ENCODE measurements around the gene TOMT.

TOMT gene, protein sequence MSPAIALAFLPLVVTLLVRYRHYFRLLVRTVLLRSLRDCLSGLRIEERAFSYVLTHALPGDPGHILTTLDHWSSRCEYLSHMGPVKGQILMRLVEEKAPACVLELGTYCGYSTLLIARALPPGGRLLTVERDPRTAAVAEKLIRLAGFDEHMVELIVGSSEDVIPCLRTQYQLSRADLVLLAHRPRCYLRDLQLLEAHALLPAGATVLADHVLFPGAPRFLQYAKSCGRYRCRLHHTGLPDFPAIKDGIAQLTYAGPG

GRCh38 chr11:72105888-72106287, at the start of gene TOMT:
Gene TOMT (plus strand): TSS chr11:72105924. CDS start chr11:72105952, 28 bp downstream.
- DNase-seq (ENCODE audit: low read depth), result no peak

GRCh38 chr11:72058416-72059034, 47.2 kb upstream of the TOMT start:
- no peak for DNase-seq (ENCODE audit: low read depth)

- no peak for DNase-seq (ENCODE audit: low read depth)
Measured at GRCh38 chr11:72061739-72062396, 43.9 kb upstream of the TOMT start.

DNA sequence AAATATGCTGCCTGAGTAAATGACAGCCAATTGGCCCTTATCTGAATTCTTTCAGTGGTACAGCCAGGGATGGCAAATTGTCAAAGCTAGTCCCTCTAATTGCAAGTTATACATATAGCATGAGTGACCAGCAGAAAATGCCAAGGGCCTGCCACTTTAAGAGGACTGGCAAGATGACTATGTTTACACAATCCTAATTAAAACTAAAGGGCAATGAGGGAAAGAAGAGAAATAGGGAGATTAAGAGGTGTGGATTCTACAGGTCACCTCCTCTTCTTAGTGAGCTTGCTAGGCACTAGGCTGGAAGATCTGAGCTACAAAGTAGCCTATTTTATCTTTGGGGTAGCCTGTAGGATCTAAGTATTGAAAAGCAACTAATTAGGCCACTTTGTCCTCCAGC, 38.9 kb upstream of the TOMT start:
- no peak for DNase-seq (ENCODE audit: low read depth)

DNA sequence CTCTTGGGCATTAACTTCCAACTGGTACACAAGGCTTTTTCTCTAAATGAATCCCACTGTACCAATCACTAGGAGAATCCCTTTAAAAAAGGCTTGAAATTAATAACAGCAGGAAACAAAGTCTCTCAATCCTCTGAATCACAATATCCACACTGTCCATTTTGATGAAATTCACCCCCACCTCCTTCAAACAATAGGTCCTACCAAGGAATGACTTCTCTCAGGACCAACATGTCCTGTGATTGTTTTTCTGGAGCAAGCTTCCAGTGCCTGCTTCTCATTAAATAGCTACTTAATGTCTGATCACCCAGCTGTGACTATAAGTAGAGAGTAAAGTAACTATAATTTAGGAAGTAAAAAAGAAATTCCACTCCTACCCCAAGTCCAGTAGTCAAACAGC, 38.5 kb upstream of the TOMT start:
- DNase-seq (ENCODE audit: low read depth), result no peak

- DNase-seq (ENCODE audit: low read depth), result no peak
Measured at GRCh38 chr11:72067676-72068075, 38.0 kb upstream of the TOMT start.

GRCh38 chr11:72069200-72069599, 36.5 kb upstream of the TOMT start:
- no peak for DNase-seq (ENCODE audit: low read depth)

DNA sequence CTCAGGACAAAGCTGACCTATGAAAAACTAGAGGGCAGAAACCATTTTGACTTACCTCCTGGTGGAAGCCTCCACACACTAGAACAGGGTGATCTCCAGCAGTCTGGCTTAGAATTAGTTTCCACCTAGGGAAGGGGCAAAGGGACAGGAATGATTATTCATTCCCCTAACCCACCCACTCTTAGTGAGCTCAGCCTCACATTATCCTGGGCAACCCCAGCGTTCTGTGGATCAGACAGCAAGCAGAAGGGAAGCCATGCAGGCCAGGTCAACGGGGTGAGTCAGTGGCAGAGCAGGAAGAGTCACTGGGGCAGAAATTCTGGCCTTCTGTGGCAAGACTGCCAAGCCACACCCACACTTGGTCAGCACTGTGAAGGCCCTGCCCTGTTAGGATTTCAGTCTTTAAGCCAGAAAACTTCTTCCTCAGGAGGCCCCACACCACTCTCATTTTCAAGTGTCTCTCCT, 35.9 kb upstream of the TOMT start:
- peak; percentile 82 for DNase-seq (ENCODE audit: low read depth)

DNA sequence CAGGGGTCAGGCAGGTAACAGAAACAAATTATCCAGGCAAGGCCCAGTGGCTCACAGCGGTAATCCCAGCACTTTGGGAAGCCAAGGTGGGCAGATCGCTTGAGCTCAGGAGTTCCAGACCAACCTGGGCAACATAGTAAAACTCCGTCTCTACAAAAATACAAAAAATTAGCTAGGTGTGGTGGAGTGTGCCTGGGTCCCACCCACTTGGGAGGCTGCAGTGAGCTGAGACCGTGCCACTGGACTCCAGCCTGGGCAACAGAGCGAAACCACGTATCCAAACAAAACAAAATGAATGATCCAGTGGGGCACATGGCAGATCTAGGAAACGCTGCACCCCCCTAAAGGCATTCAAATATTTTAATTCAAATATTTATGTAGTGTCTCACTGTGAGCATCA, 35.2 kb upstream of the TOMT start:
- no peak for DNase-seq (ENCODE audit: low read depth)

- DNase-seq (ENCODE audit: low read depth), result peak; percentile 48
Measured at GRCh38 chr11:72072348-72072747, 33.4 kb upstream of the TOMT start.

DNA sequence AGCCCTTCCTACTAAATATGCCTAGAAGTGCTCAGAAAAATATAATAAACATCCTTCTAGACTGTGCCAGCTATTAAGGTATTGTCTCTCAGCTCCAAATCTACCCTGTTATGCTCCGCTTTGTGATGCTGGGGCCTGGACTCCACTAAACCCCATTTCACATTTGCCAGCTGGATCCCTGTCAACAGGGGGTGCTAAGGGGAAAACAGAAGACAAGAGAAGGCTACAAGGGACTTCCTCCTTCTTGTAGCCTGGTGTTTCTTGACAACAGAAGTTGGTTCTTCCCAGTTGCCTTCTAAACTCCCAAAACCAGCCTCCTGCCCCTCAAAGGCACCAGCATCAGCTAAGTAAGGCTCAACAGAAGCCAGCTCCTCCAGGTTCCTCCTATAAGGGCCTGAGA, 30.6 kb upstream of the TOMT start:
- no peak for DNase-seq (ENCODE audit: low read depth)

- no peak for DNase-seq (ENCODE audit: low read depth)
Measured at GRCh38 chr11:72075756-72076155, 30.0 kb upstream of the TOMT start.

- DNase-seq (ENCODE audit: low read depth), result no peak
Measured at GRCh38 chr11:72078477-72078876, 27.2 kb upstream of the TOMT start.

DNA sequence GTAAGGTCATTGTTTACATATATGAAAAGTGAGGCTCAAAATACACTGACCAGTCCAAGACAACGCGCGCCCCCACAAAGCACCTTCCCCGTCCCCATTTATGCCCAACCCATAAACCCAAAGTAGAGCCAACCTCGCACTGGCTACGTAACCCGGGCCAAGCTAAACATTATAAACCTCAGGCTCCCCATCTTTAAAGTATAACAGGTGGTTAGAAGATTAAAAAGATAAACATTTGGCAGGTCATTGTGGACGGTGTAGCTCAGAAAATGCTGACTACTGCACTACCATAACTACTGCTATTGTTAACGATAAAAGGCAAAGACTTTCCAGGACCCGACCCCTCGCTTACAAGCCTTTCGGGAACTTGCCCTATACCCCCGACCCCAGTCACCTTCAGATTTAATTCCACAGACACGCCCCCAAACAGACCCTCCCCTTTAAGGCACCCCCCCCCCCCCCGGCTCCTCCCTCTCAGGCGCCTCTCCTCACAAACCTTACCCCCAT, 25.9 kb upstream of the TOMT start:
- no peak for DNase-seq (ENCODE audit: low read depth)

GRCh38 chr11:72080326-72081183, 25.2 kb upstream of the TOMT start, which contains the start of the genes LRRC51 and NUMA1:
Gene LRRC51 (plus strand): TSS chr11:72080850. CDS start chr11:72089084, 8,234 bp downstream.
Gene NUMA1 (minus strand): TSS chr11:72080542. CDS start chr11:72035943, 44,599 bp downstream.
- peak; percentile 100 for DNase-seq (ENCODE audit: low read depth)

DNA sequence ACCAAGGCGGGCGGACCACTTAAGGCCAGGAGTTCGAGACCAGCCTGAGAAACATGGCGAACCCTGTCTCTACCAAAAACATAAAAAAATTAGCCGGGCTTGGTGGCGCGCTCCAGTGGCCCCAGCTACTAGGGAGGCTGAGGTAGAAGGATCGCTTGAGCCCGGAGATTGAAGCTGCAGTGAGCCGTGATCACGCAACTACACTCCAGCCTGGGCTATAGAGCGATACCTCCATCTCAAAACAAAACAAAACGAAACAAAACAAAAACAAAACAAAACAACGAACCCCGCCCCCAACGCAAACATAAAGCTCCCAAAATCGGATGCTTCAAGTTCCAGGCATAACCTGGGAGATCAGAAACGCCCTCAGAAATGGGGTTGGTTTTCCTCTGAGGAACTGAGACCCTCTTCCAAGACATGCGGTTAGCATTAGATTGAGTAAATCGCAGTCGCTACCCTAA, 24.5 kb upstream of the TOMT start:
- DNase-seq (ENCODE audit: low read depth), result no peak

- no peak for DNase-seq (ENCODE audit: low read depth)
Measured at GRCh38 chr11:72081821-72082453, 23.8 kb upstream of the TOMT start.

GRCh38 chr11:72083414-72083813, 22.3 kb upstream of the TOMT start:
- DNase-seq (ENCODE audit: low read depth), result no peak

GRCh38 chr11:72084076-72084475, 21.6 kb upstream of the TOMT start:
- DNase-seq (ENCODE audit: low read depth), result no peak

DNA sequence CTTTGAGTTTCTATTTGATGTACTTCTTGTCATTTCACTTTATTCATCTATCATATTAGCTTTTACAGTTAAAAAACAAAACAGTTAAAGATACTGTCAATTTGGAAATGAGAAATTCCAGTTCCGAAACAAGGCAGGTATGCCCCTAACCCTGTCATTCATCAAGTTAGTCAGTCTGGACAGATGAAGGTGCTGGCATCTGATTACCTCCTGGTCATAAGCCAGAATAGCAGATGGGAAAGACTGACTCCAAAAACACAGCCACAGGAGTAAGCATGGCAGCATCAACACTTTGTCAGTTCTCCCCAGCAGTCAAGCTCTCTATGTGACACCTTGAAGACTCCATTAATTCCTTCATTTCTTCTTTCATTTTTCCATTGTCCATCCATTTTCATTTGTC, 20.8 kb upstream of the TOMT start:
- no peak for DNase-seq (ENCODE audit: low read depth)

DNA sequence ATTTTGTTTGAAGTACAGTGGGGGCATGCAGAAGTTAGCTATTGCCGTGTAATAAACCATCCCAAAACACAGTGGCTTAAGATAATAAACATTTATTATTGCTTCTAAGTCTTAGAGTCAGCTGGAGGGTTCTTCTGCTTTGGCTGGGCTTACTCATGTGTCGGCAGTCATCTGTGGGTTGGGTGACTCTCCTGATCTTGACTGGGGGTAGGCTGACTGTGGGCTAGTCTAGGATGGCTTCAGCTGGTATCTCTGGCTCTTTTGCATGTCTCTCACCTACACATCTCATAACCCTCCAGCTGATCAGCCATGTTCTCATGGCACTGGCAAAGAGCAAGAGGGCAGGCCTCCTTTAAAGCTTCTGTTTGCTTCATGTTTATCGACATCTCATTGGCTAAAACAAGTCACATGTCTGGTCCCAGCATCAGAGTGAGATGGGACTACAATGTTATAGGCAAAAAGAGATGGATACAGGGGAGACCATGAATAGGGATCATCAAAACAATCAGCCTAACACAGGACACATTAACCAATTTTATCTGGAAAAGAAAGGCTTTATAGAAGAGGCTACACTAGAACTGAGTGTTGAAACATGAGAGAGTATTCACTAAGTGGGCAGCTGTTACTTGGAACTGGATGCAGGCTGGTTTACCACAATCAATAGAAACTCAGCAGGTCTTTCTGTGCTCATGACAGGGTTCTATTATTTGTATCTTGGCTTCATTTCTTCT, 19.9 kb upstream of the TOMT start:
- DNase-seq (ENCODE audit: low read depth), result no peak

Measured in fibroblast of the conjunctiva (primary cell).